HG02759 (cell line): ENCODE data around the gene NKAIN2.
"Not testable (repeated sequence)": the region's sequence is repeated elsewhere in the genome, so short reads cannot be mapped to it uniquely, and the experiment has no call there.

Experiments
- ATAC-seq: cut with Tn5 transposase; IDR thresholded peaks from one replicate; pipeline ENCODE4 v1.9.1; 2021; ENCODE audit warnings: mild to moderate bottlenecking, moderate library complexity; ENCODE audit not compliant: unreplicated experiment

The NKAIN2 gene

DNA sequence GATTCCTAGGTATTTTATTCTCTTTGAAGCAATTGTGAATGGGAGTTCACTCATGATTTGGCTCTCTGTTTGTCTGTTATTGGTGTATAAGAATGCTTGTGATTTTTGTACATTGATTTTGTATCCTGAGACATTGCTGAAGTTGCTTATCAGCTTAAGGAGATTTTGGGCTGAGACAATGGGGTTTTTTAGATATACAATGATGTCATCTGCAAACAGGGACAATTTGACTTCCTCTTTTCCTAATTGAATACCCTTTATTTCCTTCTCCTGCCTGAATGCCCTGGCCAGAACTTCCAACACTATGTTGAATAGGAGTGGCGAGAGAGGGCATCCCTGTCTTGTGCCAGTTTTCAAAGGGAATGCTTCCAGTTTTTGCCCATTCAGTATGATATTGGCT, 363.6 kb downstream of the NKAIN2 start:
- not testable (repeated sequence) for ATAC-seq

DNA sequence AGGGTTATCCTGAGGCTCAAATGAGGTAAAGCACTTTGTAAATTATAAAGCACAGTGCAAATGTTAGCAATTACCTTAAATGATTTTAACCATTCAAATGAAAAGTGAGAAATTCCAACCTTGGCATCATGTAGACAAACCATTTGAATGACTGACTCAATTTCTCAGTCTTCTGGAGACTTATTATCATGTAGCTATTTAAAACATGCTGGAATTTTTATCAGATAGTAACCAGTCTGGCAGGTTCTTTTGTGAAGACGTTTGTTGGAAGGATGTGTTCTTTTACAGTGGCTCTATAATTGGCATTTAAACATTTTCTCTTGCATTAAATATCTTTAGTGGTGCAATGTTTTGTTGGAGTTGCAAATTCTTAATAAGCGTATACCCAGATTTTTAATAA, 386.6 kb downstream of the NKAIN2 start:
- no peak for ATAC-seq

DNA sequence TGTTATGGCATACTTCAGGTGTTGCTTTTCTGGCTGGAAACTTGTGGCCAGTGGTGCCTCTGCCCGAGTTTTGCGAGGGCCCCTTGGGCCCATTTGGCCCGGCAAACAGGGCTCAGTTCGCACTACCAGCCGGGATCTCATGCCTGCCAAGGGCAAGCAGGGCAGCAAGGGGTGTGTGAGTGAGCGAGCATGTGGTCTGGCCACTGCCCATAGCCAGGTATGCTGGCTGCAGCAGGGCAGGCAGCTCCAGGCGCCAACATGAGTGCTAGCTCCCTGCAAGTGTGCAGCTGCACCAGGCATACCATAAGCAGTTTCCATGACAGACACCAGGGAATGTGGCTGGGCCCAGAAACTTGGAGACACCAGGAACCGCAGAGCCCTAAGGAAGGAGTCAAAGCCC, 389.5 kb downstream of the NKAIN2 start:
- no peak for ATAC-seq

DNA sequence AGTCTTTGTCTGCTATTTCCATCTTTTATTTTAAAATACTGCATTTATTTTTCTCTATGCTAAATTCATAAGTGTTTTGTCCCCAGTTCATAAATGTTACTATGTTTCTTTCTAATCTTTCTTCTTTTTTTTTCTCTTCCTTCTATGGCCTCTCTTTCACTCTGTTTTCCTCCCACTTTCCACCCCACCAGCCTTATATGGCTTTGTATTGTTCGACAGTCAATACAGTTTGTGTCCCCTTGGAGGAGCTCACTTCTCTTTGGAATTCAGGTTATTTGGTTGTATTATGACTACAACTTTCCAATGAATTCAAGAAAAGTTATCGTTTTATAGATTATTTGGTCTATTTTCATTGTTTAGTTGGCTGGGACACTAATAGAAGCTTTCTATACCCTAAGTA, 393.5 kb downstream of the NKAIN2 start:
- ATAC-seq = no peak

DNA sequence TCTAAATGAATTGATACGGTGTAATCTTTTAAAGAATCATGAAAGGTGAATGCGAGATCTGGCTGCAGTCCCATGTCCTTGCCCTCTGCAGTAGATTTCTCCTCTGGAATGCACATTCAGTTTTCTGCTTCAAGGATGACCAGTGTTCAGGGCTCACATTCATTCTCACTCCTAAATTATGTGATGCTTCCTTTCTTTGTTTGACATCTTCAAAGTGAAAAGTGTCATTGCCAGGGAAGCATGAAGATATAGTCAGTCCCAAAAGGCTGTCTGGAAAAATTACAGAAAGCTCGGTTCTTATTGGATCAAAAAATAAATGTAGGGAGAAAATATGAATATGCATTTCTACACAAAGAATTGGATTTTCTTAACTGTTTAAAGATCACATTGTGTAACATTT, 395.6 kb downstream of the NKAIN2 start:
- no peak for ATAC-seq

DNA sequence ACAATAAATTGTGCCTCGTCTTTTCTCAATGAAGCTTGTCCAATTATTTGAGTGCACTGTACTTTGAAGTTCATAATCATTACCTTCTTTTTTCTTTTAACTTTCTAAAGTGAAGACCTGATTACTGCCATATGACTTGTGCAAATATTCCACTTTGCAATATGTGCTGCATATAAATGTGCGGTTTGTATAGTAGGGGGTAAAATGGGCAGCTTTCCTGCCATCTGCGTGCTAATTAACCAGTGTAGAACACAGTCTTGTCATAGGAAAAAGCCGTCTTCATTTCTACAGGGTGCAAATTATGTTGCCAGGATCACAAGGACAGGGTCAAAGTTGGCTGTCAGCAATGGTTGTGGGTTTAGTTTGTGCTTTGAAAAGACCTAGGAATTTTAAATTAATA, 397.0 kb downstream of the NKAIN2 start:
- ATAC-seq = no peak

DNA sequence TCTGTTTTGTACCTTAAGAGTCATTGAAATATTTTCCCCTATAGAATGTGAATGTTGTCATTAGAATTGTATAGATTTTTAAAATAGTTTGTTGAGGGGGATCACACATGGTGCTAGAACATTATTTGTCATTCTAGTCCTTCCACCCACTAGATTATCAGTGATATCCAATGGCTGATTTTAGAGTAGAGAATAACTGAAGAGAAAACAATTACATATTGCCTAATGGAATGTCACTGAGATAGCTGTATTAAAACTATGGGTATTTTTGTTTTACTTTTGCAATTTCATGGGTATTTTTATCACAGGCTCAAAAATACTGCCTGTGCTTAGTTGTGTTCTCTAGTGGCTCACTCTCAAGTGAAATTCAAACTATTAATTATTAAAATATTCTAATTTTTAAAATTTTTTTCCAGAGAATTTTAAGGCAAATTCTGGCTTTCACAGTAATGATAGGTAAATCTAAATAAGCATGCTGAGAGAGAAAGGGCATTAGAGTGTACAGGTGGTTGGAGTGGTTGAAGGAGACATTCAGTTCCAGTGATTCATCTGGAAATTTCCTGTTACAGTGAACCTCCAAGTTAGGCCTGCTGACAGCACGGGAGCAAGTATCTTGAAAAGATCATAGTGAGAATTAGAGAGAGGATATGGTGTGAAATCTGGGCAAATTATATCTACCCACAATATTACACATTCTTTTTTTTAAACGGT, 399.6 kb downstream of the NKAIN2 start:
- ATAC-seq = no peak

DNA sequence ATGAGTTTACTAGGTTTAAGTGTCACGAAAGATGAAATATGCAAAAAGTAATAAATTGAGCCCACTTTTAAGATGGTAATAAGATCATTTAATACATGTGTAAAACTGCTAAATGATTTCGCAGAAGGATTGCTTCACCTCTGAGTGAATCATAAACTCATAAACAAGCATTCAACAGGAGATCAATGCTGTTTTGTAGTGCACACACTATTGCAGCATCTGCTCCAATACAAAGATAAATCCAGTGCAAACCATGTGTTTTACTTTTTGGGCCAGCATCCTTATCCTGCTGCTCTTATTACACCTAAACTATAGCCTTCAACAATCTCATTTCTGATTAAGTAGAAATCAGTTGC, 400.1 kb downstream of the NKAIN2 start:
- ATAC-seq = no peak

DNA sequence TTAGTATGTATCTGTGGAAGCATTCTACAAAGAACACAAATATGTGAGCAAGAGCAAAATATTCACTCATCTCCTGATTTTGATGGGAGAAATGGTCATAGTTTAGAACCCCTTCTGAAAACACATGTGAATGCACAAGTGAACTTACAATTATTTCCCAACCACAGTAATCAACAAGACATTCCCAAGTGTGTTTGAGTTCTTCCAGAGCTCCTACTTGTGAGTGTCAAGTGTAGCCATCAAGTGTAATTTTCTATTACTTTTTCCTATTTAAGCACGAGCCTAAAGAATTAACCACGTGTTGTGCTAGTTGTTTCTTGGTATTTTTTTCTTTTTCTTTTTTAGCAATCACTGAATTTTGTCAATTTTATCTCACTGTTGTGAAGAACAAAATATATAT, 402.3 kb downstream of the NKAIN2 start:
- ATAC-seq = no peak

DNA sequence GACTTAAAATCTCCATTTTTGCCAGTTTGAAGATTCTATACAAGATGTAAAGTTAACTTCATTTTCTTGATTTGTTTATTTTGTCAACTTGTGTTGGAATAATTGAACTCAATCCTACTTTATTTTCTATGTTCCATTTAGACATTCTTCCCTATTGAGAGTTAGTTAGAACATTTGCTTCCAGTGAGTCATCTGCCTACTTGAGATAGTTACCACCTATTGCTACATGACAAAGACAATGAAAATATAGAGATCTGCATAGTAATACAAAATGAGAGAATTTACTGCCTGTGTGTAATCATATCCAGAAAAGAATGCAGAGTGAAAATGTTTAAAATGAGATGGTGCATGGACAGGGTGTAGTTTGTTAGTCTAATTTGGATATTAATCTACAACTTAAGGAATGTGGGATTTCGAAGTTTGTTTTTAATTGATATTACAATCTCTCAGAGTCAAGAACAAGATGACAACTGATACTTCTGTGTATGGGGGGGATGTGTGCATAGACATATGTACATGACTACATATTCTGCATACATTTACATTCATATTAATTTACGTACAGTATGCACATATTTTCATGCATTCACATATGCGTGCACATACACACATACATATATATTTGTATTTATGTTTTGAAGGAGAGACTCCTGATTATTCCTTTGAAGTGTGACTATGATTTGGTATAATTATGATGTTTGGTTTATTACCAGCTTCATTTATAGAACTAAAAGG, 420.1 kb downstream of the NKAIN2 start:
- ATAC-seq = no peak

DNA sequence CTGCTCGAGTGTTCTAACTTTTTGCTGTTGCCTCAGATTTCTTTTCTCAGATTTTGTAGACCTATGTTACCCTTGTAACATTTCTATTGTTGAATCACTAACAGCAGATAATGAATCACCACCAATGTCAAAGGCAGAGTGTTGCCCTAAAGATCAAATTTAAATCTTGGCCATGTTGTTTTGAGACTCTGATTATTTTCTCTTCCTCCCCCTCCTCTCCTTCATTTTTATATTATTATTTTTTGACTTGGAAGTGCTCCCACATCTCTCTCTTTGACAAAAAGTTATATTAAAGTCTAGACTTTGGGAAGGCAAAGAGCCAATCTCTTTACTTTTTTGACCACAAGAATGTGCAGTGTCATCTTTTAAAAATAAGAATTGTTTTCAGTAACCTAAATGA, 422.7 kb downstream of the NKAIN2 start:
- ATAC-seq = no peak

DNA sequence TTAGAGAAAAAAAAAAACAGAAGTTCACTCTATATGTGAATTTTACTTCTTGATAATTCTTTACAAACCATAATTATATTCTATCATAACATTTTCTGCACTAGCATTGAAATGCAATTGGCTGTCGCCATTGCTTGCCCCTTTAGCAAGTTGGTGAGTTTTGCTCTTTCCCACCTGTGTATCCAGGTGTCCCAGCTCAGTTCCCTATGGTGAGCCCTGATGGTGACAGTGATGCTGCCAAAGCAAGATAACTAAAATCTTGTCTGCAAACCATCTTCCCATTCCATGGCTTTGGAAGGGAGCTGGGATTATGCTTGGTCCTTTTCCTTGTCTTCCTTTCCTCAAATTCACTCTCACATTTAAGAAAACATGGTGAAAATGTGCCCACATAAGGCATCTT, 429.6 kb downstream of the NKAIN2 start:
- no peak for ATAC-seq

DNA sequence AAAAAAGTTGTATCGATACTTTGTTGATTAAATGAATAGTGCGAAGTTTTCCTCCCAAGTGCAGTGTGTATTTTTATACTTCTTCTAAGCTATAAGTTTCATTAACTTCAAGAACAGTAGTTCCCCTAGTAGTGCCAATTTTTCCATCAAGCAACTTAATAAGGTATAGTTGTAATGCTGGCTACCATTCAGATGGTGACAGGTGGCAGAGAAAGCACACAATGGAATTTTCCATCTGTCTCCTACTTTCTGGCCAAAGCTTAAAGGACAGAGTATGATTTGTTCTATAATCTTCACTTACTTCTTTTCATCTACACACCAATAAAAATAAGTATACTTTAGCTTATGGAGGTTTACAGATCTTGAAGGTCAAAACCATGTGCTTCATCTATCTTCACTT, 431.1 kb downstream of the NKAIN2 start:
- ATAC-seq = no peak

DNA sequence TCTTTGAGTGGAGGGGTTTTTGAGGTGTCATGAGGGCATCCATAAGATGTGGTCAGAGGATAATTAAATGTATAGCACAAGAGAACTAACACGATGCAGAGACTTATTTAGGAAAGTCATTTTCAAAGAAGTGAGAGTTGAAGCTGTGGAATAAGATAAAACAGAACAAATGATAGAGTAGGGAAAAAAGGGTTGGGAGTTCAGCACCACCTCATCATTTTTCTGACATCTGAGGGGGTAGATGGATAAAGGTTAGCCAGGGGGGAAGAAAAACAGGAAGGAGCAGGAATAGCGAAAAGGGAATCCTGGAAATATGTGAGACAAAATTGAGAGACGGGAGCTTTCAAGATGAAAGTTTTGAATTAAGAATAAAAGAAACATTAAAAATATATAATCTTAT, 434.2 kb downstream of the NKAIN2 start:
- ATAC-seq = no peak

DNA sequence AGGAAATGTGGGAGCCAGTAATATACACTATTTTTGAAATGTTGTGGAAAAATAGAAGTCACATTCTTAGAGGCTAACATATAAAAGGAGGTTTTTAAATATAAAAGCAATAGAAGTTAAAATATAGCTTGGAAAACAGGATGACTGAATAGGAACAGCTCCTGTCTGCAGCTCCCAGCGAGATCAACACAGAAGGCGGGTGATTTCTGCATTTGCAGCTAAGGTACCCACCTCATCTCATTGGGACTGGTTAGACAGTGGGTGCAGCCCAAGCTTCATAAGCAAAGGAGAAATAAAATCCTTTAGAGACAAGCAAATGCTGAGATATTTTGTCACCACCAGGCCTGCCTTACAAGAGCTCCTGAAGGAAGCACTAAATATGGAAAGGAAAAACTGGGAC, 434.7 kb downstream of the NKAIN2 start:
- not testable (repeated sequence) for ATAC-seq

DNA sequence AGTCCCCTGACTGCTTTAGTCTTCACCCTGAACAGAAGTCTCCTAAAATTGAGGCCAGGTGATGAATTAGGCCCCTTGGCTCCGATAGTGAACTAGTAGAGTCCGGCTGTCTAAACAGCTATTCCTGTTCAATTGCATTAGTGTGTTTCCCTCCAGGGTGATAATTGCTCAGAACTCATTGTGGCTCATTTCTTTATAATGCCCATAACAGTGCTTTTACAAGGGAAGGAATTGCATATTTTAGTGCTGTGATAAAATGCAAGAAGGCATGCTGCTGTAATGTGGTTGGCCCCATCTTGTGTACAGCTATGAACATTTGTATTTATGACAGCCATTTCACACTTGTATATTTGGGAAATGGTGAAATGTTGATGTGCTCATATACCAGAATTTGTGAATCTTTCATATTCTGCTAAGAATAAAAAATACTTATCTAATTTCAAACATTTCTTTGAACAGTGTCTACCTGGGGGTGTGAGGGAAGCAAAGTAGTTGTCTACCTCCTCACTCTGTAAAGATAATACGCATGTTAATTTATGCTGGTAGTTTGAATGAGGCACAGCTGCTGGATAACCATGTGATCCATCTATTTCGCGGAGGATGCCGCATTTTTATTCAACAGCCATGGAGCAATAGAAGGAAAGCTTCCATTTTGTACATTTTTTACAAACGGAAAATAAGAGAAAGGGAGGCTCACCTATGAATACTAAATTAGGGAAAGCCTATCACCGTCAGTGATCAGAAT, 451.4 kb downstream of the NKAIN2 start:
- ATAC-seq = no peak

DNA sequence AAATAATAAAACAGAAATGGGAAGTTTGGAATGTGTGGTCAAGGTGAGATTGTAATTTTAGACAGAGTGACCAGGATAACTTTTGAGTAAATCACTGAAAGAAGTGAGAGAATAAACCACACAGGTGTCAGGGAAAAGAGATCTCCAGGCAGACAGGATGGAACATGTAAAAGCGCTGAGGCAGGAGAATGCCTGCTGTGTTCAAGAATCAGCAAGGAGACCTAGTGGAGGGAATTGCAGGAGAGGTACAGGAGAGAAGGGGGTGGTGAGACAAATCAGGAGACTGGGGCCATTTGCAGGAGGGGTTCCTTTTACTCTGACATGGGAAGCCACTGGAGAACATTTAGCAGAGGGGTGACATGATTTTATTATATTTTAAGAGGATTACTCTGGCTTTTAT, 456.7 kb downstream of the NKAIN2 start:
- ATAC-seq = no peak

DNA sequence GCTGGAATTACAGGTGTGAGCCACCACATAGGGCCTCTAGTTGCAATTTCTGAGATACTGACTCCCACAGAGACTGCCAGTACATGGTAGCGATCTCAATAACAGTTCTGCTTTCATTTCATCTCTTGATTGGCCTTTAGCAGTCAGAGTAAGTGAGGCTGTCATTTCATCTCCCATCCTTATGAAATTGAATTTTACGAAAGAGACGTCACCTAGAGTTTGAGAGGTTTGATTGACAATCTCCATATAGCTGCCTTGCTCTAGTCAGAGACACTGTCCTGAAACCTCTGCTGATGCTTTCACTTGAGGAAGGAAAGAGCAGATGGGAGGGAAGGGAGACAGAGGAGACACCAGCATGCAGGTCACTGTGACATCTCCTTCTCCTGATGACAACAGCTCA, 466.1 kb downstream of the NKAIN2 start:
- no peak for ATAC-seq

DNA sequence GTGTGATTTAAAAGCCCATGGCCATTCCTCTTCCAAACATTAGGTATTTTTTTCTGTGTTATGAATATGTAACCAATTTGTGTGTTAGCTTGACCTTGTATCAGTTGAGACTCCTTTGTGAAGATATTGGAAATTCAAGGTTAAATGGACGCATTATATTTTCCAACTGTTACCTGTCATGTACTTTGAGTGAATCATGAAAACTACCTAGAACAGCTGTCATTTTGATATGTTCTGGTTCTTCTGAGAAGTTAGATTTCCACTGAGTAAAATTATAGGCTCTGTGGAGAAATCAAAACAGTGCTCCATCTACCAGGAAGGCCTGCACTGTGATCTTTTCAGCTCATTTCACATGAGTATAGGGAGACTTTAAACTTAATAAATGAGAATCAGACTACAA, 470.0 kb downstream of the NKAIN2 start:
- ATAC-seq = no peak

DNA sequence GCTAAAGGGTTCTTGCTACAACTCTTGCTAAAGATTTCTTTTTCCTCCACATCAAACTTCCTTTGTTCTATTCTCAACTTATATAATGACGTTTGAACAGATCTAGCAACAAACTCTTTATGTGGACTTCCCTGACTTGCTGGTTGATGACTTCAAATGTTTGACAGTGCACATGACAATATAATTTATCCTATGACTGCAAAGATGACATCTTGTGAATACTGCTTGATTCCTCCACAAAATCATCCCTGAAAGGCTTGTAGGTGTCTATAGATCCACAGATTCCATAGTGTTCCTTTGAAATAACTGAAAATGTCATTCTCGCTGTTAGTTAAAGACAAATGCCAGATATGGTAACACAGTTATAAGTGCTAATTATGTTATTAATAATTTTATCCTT, 478.9 kb downstream of the NKAIN2 start:
- no peak for ATAC-seq

DNA sequence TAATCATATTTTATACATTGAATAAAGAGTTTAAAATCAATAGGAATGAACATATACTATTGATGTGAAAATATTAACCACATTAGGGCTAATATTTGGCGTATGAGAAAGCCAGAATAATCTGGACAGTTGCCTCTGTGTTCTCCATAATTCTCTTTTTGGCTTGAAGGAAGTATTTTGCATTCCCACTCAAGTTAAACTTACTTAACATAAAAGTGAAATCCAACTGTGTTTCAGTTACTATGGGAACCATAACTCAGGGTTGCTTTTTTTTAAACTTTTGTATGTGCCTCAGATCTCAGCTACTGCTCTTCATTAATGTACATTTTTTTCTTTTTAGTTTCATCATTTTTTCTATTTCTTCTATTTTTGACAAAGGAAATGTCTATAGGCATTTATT, 479.8 kb downstream of the NKAIN2 start:
- no peak for ATAC-seq

DNA sequence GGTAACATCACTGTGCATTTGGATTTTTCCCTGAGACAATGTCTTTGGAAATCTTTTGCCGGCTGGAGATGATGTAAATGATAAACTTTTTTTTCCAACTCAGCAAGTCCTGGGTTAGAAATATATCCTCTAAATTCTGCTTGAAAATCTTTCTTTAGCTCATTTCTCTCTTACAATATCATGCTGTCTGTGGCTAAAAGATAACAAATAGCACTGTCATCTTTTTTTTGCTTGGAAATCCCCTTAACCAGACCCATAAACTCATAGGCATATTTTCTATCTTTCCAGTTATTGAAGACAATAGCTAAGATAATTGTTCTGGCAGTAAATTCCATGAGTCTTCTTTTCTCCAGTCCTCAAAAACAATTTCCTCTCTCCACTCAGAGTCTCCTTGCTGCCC, 481.5 kb downstream of the NKAIN2 start:
- no peak for ATAC-seq
